HG03175 (cell line): ENCODE data around the gene MS4A7.
"Not testable (repeated sequence)": the region's sequence is repeated elsewhere in the genome, so short reads cannot be mapped to it uniquely, and the experiment has no call there.

Experiments
- ATAC-seq: cut with Tn5 transposase; IDR thresholded peaks from one replicate; pipeline ENCODE4 v1.9.1; 2021; ENCODE audit warnings: mild to moderate bottlenecking, moderate library complexity; ENCODE audit not compliant: unreplicated experiment

Gene MS4A7

DNA sequence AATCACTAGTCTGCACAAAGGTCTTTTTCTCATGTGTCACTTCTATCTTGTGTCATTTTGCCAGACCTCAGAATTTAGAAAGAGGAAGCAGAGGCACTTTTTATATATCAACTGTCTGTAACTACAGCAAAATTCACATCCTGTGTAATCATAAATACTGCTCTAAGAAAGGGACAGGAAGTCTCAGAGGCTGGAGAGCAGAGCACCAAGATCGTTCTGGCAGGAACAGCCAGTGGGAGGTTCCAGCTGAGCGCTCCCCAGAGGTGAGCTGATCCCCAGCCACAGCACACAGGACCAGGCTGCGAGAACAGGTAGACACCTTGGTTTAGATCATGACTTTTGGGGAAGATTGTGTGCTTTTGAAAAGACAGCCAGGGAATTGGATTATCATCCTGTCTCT, at the start of gene MS4A7:
Gene MS4A7, plus strand, starts transcription at position 179 of the 400 bp plus-strand sequence. CDS start 4,610 bp downstream, outside the sequence.
- peak; percentile 95 for ATAC-seq

DNA sequence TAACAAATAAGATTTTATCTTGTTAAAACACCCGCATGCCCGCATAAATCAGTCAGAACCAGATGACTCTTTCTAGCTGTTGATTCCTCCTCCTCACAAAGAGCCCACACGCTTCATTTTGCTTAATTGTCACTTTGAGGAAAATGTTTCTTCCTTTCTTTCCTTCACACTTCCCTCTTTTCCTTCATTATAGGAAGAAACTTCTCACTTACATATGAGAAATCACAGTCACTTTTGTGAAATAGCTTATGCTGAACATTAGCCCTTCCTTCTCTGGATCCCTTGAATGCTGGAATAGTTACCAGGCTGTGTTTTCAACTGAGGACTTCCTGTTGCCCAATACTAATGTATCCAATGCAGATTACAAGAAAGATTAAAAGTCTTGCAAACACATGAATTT, 45.5 kb upstream of the MS4A7 start:
- no peak for ATAC-seq

DNA sequence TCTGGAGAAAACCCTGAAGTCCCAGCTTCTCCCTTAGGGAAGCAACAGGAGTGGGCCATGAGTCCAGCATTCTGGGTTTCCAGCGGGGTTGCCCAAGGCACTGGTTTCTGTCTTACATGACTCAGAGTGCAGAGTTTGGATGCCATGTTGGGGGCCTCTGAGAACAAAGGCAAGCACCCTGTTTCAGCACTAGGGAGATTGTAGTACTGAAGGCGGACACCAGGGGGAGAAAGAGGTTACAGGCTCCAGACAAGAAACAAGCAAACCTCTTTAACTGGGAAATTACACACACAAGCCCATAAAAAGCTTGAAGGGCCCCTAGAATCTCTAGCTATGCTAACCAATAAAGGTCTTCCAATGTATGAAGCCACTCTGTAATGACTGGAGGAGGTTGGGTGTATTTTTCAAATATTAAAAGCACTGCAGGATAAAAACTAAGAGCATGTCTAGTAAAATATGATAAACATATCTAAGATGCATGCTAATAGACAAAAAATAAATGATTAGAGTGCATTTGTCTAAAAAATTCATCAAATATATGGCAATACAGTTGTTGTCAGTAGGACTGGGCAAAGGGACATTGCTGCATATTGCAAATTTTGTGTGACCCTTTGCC, 44.2 kb upstream of the MS4A7 start:
- peak; percentile 71 for ATAC-seq

DNA sequence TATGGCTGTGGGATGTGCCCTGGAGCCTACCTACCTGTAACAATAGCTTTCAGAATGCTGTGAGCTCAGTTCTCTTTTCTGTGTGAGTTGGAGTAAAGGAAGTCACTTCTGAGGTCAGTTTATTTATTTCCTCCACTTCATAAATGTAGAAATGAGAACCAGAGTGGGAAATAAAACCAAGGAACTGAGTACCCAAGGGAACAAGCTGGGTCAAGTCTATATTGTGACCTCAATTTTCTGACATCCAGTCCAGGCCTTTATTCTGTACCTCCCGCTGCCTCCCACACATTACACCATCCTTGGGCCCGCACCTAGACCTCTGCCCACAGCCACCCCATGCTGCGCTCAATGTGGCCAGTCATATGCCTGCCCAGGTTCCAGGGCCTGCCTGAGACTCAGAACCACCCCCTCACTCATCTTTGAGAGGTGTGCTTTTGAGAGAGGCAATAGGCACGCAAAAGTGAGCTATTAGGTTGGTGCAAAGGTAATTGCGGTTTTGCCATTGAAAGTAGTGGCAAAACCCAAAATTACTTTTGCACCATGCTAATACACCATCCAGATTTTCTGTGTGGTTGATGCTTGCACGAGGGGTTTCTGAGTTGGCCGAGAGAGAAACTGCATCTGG, 41.5 kb upstream of the MS4A7 start:
- ATAC-seq = no peak

DNA sequence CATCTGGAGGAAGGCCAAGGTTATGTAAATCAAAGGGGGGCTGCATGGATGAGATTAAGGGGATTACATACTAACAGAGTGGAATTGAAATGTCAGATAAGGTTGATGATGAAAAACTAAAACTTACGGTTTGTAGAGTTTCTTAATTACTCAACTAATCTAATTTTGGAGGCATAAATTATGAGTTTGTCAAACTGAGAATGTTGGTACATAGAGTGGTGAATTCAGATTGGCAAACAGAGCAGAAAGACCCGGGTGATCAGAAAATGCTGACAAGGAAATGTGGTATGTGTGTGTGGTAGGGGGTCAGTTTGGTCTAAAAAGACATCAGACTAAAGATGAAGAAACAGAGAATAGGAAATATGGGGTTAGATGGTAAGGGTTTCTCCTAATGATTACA, 40.3 kb upstream of the MS4A7 start:
- no peak for ATAC-seq

- no peak for ATAC-seq
These were observed 39.0 kb upstream of the MS4A7 start for GRCh38 chr11:60339356-60339755.

DNA sequence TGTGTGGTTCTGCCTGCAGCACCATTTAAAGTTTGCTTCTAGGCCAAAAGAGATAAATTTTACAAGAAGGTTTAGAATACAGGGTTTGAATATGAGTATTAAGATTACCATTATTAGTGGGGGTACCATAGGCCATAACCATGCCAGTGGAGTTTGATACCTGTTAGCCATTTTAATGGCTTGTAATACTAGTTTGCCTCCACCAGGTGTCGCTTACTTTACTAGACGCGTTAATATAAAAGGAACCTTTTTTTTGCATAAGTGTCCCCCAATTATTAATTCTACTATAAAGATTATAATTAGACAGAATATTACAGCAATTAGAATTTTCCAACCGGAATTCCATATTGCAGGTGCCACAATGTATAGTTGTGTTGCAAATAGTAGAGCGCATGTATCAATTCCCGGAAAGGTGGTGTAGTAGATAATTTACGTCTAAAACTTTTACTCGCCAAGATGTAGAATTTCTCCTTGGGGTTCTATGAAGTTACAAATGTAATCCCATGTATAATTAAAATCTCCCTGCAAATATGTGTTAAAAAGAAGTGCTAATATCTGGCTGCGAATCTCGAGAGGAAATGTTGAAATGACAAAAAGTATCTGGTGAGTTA, 35.1 kb upstream of the MS4A7 start:
- no peak for ATAC-seq

- no peak for ATAC-seq
These were observed 34.2 kb upstream of the MS4A7 start for GRCh38 chr11:60344146-60344545.

DNA sequence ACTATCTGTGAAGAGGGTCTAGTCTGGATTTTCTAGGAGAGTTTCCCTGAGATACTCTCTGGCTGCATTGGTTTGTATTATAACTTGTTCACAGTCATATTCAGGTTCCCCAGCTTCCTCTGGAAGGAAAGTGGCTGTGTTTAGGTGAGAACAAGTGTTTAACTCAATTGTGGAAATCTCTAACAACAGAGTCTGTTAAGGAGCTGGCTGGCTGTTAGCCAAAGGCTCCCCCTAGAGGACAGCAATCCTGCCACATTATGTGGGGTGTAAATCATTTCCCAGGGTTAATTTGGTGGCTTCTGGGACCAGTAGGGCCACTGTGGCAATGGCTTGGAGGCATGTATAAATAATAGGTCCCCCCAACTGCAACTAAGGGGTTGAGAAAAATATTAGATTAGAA, 32.8 kb upstream of the MS4A7 start:
- ATAC-seq = no peak

DNA sequence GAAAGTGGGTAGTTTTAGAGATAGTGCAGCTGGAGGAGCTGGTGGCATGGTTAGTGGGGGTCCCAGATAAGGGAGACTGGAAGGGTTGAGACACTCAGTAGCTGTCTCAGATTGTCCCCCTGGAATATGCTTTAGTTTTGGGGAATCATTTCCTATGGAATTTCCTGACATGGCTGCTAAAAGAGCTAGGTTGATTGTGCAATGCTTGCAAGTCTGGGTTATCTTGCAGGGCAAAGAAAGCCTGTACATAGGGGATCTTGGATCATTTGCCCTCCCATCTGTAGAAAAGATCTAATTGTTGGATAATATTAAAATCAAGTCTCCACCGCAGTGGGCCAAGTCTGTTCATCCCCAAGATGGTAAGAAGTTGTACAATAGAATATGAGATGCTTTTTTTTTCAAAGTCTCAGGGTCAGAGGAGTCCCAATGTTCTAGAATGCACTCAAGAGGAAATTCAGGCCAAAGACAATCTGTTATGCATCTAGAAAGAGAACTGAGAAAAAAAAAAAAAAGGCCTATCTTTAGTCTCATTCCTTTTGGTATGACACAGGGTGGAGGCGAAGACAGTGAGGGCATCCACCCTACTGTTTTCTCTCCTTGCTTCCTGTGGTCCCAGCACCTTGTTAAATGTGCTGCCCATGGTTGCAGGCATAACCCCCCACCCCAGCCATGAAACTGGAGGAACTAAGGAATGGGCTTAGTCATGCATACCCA, 31.1 kb upstream of the MS4A7 start:
- no peak for ATAC-seq

DNA sequence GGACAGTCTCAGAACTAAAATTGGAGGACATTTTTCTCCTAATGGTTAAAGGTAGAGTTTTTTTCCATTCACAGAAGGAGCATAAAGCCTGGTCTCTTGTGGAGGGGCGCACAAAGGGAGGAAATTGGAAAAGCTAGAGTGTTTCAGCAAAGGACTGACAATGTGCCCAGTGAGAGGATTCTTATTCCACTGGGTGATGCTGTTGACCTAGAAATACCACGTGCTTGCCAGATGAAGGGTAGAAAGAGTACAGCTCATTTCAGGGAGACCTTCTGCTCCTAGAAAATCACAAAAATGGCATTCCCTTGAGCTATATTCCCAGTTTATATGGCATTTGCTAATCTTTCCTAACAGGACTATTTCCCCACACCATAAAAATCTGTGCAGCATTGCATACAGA, 30.2 kb upstream of the MS4A7 start:
- ATAC-seq = no peak

- ATAC-seq = no peak
These were observed 28.3 kb upstream of the MS4A7 start for GRCh38 chr11:60349990-60350389.

DNA sequence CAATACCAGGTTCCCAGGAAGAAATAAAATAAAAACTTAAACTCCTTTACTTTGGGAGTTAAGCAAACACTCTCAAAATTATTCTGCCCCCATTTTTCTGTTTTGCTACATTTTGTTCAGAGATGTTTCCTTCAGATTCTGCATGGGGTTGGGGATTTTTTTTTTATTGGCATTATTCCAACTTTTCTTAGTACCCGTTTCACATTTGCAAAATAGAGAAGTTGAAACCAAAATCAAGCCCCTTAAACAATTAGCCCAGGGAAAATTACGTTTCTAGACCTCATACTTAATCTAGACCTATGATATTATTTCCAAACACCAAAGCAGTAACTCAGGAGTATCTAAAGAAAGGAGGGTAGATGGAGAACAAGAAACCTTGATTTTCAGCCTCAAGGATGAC, 20.6 kb upstream of the MS4A7 start:
- no peak for ATAC-seq

- no peak for ATAC-seq
These were observed 17.7 kb upstream of the MS4A7 start for GRCh38 chr11:60360621-60361020.

GRCh38 chr11:60362241-60362640, 16.1 kb upstream of the MS4A7 start:
- ATAC-seq = no peak

GRCh38 chr11:60363542-60364470, 14.5 kb upstream of the MS4A7 start:
- ATAC-seq = peak; percentile 73

GRCh38 chr11:60366262-60366904, 11.9 kb upstream of the MS4A7 start:
- not testable (repeated sequence) for ATAC-seq

GRCh38 chr11:60367009-60367408, 11.3 kb upstream of the MS4A7 start:
- peak; percentile 81 for ATAC-seq

DNA sequence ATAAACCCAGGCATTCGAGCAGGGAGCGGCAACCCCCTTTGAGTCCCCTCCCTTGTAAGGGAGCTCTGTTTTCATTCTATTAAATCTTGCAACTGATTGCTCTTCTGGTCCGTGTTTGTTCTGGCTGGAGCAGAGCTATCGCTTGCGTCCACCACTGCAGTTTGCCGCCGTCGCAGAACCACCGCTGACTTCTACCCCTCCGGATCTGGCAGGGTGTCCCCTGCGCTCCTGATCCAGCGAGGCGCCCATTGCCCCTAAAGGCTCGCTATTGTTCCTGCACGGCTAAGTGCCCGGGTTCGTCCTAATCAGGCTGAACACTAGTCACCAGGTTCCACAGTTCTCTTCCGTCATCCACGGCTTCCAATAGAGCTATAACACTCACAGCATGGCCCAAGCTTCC, 10.4 kb upstream of the MS4A7 start:
- ATAC-seq = no peak

DNA sequence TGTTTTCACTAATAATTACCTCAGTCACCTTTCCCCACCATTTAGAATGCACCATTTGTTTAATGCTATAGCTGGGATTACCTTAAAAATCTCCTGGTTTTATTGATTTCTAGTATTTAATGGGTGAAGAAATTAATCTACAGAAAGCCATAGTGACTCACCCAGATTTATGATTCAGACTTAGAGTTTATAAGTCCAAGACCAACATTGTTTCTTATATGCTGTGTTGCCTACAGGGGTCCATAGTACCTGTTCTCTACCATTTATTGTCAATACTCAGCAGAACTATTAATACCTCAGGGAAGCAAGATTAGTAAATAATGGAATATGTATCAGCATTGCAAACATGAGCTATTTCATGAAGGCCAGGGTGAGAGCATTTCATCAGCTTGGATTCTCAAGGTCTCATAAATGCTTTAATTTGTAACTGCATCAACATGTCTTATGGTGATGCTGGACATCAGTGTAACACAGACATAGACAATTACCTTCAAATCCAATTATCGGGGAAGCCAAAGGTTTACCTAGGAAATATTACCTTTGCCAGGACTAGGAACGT, 8.0 kb upstream of the MS4A7 start:
- no peak for ATAC-seq
